Neural cell (in vitro differentiated cells): ENCODE results near the gene ADIPOR2.

Experiments used
- EP300 ChIP-seq: fragments of 450-650 bp; conservative IDR thresholded peaks from 2 replicates; pipeline ENCODE4 v1.6.1; 2014; ENCODE audit warnings: antibody characterized with exemption, mild to moderate bottlenecking, moderate library complexity; ENCODE audit not compliant: poor library complexity, severe bottlenecking
- EZH2 ChIP-seq: fragments of 200-600, 300-800 bp; shearing (Covaris generic), sonication (generic); IDR thresholded peaks from 2 replicates; pipeline ENCODE4 v1.6.1; 2014; ENCODE audit warnings: antibody characterized with exemption, low read length, borderline replicate concordance, mild to moderate bottlenecking; ENCODE audit not compliant: insufficient read depth, poor library complexity, severe bottlenecking
- MXI1 ChIP-seq: fragments of 450-650 bp; conservative IDR thresholded peaks from 2 replicates; pipeline ENCODE4 v1.6.1; 2014; ENCODE audit warnings: antibody characterized with exemption, mild to moderate bottlenecking; ENCODE audit not compliant: poor library complexity, severe bottlenecking
- POLR2AphosphoS5 ChIP-seq: IDR thresholded peaks from 2 replicates; pipeline ENCODE4 v1.6.1; 2012
- RAD21 ChIP-seq: fragments of 450-650 bp; conservative IDR thresholded peaks from 2 replicates; pipeline ENCODE4 v1.6.1; 2014; ENCODE audit warnings: antibody characterized with exemption, mild to moderate bottlenecking, moderate library complexity
- TAF1 ChIP-seq: IDR thresholded peaks from 2 replicates; pipeline ENCODE4 v1.6.1; 2012; ENCODE audit warnings: low read depth
- TF ChIP-seq, protein P1 (sequence below): fragments of 450-650 bp; IDR thresholded peaks from 2 replicates; pipeline ENCODE4 v1.5.1; 2014; ENCODE audit warnings: antibody characterized with exemption, mild to moderate bottlenecking, moderate library complexity; ENCODE audit not compliant: poor library complexity, severe bottlenecking
- TF ChIP-seq, protein P2 (sequence below): IDR thresholded peaks from 2 replicates; pipeline ENCODE4 v1.6.1; 2012; ENCODE audit warnings: borderline replicate concordance

GRCh38 chr12:1702713-1703112 lies 11.8 kb downstream of the ADIPOR2 start:
- TF ChIP-seq, protein P1, sequence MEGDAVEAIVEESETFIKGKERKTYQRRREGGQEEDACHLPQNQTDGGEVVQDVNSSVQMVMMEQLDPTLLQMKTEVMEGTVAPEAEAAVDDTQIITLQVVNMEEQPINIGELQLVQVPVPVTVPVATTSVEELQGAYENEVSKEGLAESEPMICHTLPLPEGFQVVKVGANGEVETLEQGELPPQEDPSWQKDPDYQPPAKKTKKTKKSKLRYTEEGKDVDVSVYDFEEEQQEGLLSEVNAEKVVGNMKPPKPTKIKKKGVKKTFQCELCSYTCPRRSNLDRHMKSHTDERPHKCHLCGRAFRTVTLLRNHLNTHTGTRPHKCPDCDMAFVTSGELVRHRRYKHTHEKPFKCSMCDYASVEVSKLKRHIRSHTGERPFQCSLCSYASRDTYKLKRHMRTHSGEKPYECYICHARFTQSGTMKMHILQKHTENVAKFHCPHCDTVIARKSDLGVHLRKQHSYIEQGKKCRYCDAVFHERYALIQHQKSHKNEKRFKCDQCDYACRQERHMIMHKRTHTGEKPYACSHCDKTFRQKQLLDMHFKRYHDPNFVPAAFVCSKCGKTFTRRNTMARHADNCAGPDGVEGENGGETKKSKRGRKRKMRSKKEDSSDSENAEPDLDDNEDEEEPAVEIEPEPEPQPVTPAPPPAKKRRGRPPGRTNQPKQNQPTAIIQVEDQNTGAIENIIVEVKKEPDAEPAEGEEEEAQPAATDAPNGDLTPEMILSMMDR = no peak
- TF ChIP-seq POLR2AphosphoS5 (no peak), RAD21 (no peak), EP300 (no peak), EZH2 (no peak), MXI1 (no peak), TAF1 (no peak)
- TF ChIP-seq, protein P2, sequence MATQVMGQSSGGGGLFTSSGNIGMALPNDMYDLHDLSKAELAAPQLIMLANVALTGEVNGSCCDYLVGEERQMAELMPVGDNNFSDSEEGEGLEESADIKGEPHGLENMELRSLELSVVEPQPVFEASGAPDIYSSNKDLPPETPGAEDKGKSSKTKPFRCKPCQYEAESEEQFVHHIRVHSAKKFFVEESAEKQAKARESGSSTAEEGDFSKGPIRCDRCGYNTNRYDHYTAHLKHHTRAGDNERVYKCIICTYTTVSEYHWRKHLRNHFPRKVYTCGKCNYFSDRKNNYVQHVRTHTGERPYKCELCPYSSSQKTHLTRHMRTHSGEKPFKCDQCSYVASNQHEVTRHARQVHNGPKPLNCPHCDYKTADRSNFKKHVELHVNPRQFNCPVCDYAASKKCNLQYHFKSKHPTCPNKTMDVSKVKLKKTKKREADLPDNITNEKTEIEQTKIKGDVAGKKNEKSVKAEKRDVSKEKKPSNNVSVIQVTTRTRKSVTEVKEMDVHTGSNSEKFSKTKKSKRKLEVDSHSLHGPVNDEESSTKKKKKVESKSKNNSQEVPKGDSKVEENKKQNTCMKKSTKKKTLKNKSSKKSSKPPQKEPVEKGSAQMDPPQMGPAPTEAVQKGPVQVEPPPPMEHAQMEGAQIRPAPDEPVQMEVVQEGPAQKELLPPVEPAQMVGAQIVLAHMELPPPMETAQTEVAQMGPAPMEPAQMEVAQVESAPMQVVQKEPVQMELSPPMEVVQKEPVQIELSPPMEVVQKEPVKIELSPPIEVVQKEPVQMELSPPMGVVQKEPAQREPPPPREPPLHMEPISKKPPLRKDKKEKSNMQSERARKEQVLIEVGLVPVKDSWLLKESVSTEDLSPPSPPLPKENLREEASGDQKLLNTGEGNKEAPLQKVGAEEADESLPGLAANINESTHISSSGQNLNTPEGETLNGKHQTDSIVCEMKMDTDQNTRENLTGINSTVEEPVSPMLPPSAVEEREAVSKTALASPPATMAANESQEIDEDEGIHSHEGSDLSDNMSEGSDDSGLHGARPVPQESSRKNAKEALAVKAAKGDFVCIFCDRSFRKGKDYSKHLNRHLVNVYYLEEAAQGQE = no peak
